Erythroblast (primary cell): ENCODE measurements around the gene RPEL1.

Experiments
- GATA1 ChIP-seq: IDR thresholded peaks from 2 replicates; pipeline ENCODE4 v1.6.1; 2011; ENCODE audit warnings: low read depth, mild to moderate bottlenecking, control low read depth, low read length, moderate library complexity
- POLR2A ChIP-seq: IDR thresholded peaks from 2 replicates; pipeline ENCODE4 v1.6.1; 2011; ENCODE audit warnings: mild to moderate bottlenecking, low read length

GRCh38 chr10:103246324-103246723 lies 637 bp downstream of the RPEL1 start:
- no peak for TF ChIP-seq POLR2A
- TF ChIP-seq GATA1, result no peak
